ENCODE measurements around the gene IGF1R. TPM values are rescaled to one million over a fixed set of nuclear protein-coding genes. Genes with fewer than 3 reads are reported as not detected.

The IGF1R gene
- total RNA-seq, 1 experiment from 2014 or later: 71.3 TPM

GRCh38 chr15:98734466-98735199 lies 86.3 kb downstream of the IGF1R start:
- Histone ChIP-seq H3F3A (ENCODE audit: insufficient read depth, low read depth) (no peaks in the 10 kb centered on the region), H3K9me3 (ENCODE audit: insufficient read depth, low read depth) (no peaks in the 10 kb centered on the region), H3K4me3 (no peak overlapping the region), H3K9me2 (ENCODE audit: insufficient read depth) (no peaks in the 10 kb centered on the region), H4K20me1 (ENCODE audit: insufficient read depth) (no peaks in the 10 kb centered on the region), H3K4me2 (no peak overlapping the region), H3K27ac (no peak overlapping the region), H3K27me3 (ENCODE audit: insufficient read depth, low read depth) (no peaks in the 10 kb centered on the region), H3K4me1 (replicated peaks; ENCODE audit: insufficient read depth) (peaks cover under 1% of the 10 kb centered on the region; the same call in 1 of the 2 replicates), H3K36me3 (ENCODE audit: low read depth) (no peaks in the 10 kb centered on the region), H3K79me2 (ENCODE audit: low read depth) (peaks cover 98% of the 10 kb centered on the region), H2AFZ (no peak overlapping the region)
- BruUV-seq (replicated peaks): no TSS peak
- POLR2A ChIA-PET (ENCODE audit: unreplicated experiment): no interaction called here
- TF ChIP-seq EZH2 (IDR thresholded peaks at IDR 0.05; ENCODE audit: low read depth) (no peak), CTCF (conservative IDR thresholded peaks at IDR 0.05) (no peak)
- no peak for DNase-seq
- intact Hi-C loops (cut with micrococcal nuclease; ENCODE audit: unreplicated experiment): no loop called here
- CTCF ChIA-PET: no interaction called here

- no peak for TF ChIP-seq EZH2 (IDR thresholded peaks at IDR 0.05; ENCODE audit: low read depth)
- no peak for TF ChIP-seq CTCF (conservative IDR thresholded peaks at IDR 0.05)
- DNase-seq: no peak
- Histone ChIP-seq H3K79me2 (ENCODE audit: low read depth) (peaks cover 98% of the 10 kb centered on the region), H3K27ac (no peak overlapping the region), H3K4me3 (no peak overlapping the region), H3K4me2 (no peak overlapping the region), H4K20me1 (ENCODE audit: insufficient read depth) (no peaks in the 10 kb centered on the region), H3K9me2 (ENCODE audit: insufficient read depth) (no peaks in the 10 kb centered on the region), H3K27me3 (ENCODE audit: insufficient read depth, low read depth) (no peaks in the 10 kb centered on the region), H3K9me3 (ENCODE audit: insufficient read depth, low read depth) (no peaks in the 10 kb centered on the region), H3K4me1 (replicated peaks; ENCODE audit: insufficient read depth) (no peaks in the 10 kb centered on the region), H3F3A (ENCODE audit: insufficient read depth, low read depth) (no peaks in the 10 kb centered on the region), H2AFZ (no peak overlapping the region), H3K36me3 (ENCODE audit: low read depth) (no peaks in the 10 kb centered on the region)
- POLR2A ChIA-PET (ENCODE audit: unreplicated experiment): interaction anchor here (0.7 kb wide), 1 partner anchor 1055 kb away, joined by 5 read pairs; no protein-coding TSS in a partner anchor
- CTCF ChIA-PET: no interaction called here
- BruUV-seq (replicated peaks): no TSS peak
- intact Hi-C loops (cut with micrococcal nuclease; ENCODE audit: unreplicated experiment): no loop called here
These were observed 87.0 kb downstream of the IGF1R start for GRCh38 chr15:98735304-98735703.

- Histone ChIP-seq H3K79me2 (ENCODE audit: low read depth) (peaks cover 96% of the 10 kb centered on the region), H3F3A (ENCODE audit: insufficient read depth, low read depth) (no peaks in the 10 kb centered on the region), H4K20me1 (ENCODE audit: insufficient read depth) (no peaks in the 10 kb centered on the region), H3K27me3 (ENCODE audit: insufficient read depth, low read depth) (no peaks in the 10 kb centered on the region), H3K9me2 (ENCODE audit: insufficient read depth) (no peaks in the 10 kb centered on the region), H3K4me2 (no peak overlapping the region), H3K27ac (no peak overlapping the region), H3K36me3 (ENCODE audit: low read depth) (no peaks in the 10 kb centered on the region), H3K4me3 (no peak overlapping the region), H2AFZ (no peak overlapping the region), H3K4me1 (replicated peaks; ENCODE audit: insufficient read depth) (no peaks in the 10 kb centered on the region), H3K9me3 (ENCODE audit: insufficient read depth, low read depth) (no peaks in the 10 kb centered on the region)
- TF ChIP-seq CTCF (conservative IDR thresholded peaks at IDR 0.05) (no peak), EZH2 (IDR thresholded peaks at IDR 0.05; ENCODE audit: low read depth) (no peak)
- no peak for DNase-seq
- POLR2A ChIA-PET (ENCODE audit: unreplicated experiment): interaction anchor here (0.7 kb wide), 1 partner anchor 1055 kb away, joined by 5 read pairs; no protein-coding TSS in a partner anchor
- CTCF ChIA-PET: interaction anchor here (0.7 kb wide), 1 partner anchor 10 kb away, joined by 3 read pairs; no protein-coding TSS in a partner anchor
- intact Hi-C loops (cut with micrococcal nuclease; ENCODE audit: unreplicated experiment): no loop called here
- no TSS peak for BruUV-seq (replicated peaks)
These were observed 87.7 kb downstream of the IGF1R start for GRCh38 chr15:98735895-98736617.
